ENCODE data around the gene PER2.

DNA sequence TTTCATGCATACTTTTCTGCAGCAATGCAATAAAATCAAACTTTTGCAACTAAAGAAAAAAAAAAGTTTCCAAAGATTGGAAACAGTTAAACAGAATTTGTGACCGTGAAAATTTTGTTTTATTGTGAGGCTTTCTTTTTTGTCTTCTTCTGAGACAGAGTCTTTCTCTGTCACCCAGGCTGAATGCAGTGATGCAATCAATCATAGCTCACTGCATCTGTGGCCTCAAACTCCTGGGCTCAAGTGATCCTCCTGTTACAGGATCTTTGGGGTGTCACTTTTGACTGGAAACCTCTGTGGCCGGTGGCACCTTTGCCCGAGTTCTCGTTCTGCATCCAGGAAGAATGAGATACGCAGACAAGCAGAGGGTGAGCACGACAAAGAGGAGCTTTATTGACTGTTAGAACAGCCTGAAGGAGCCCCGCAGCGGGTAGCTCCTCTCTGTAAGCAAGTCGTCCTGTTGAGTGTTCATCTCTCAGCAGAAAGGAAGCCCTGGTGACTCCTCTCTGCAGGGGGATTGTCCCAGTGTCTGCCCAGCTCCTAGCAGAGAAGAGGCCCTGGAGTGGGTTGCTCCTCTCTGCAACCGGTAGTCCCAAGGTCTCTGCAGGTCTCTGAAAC, 68.0 kb downstream of the PER2 start:
- TF ChIP-seq, protein P1, sequence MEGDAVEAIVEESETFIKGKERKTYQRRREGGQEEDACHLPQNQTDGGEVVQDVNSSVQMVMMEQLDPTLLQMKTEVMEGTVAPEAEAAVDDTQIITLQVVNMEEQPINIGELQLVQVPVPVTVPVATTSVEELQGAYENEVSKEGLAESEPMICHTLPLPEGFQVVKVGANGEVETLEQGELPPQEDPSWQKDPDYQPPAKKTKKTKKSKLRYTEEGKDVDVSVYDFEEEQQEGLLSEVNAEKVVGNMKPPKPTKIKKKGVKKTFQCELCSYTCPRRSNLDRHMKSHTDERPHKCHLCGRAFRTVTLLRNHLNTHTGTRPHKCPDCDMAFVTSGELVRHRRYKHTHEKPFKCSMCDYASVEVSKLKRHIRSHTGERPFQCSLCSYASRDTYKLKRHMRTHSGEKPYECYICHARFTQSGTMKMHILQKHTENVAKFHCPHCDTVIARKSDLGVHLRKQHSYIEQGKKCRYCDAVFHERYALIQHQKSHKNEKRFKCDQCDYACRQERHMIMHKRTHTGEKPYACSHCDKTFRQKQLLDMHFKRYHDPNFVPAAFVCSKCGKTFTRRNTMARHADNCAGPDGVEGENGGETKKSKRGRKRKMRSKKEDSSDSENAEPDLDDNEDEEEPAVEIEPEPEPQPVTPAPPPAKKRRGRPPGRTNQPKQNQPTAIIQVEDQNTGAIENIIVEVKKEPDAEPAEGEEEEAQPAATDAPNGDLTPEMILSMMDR (IDR thresholded peaks at IDR 0.05 in 2 of 3, conservative IDR thresholded peaks at IDR 0.05 in 1 of 3; ENCODE audit: control insufficient read depth in 2 of 3, extremely low read depth in 1 of 3, insufficient read depth in 1 of 3, low read depth in 3 of 3, low read length in 3 of 3), result no peak
- no peak for TF ChIP-seq ETV6 (conservative IDR thresholded peaks at IDR 0.05 in 1 of 2, IDR thresholded peaks at IDR 0.05 in 1 of 2; ENCODE audit: borderline replicate concordance in 1 of 2, low read depth in 1 of 2)

All from GM12878 (cell line).